Vagina (tissue), 2 donors: ENCODE data around the gene MAD1L1.
"Not testable (repeated sequence)": the region's sequence is repeated elsewhere in the genome, so short reads cannot be mapped to it uniquely, and the experiment has no call there.

ENCODE experiments used
- POLR2A ChIP-seq, 2 donors: fragments of 450-650 bp; IDR thresholded peaks; one replicate each; pipeline ENCODE4 v1.6.1; 2017; ENCODE audit warnings: antibody characterized with exemption in 2 of 2, mild to moderate bottlenecking in 2 of 2, moderate library complexity in 2 of 2
- POLR2AphosphoS5 ChIP-seq, 2 donors: sonication (generic); formaldehyde crosslinking; IDR thresholded peaks; one replicate each; pipeline ENCODE4 v1.9.0; 2017; ENCODE audit warnings: antibody characterized with exemption in 2 of 2, mild to moderate bottlenecking in 2 of 2, low read depth in 1 of 2; ENCODE audit not compliant: insufficient read depth in 1 of 2
- TF ChIP-seq, protein P1 (sequence below), 3 experiments: fragments of 450-650 bp in 2 of 3; fragments of 200-600 bp in 1 of 3; sonication (generic) in 1 of 3; IDR thresholded peaks; one replicate each; pipeline ENCODE4 v1.5.1; 2017 to 2019; ENCODE audit warnings: antibody characterized with exemption in 3 of 3, mild to moderate bottlenecking in 2 of 3, moderate library complexity in 2 of 3

DNA sequence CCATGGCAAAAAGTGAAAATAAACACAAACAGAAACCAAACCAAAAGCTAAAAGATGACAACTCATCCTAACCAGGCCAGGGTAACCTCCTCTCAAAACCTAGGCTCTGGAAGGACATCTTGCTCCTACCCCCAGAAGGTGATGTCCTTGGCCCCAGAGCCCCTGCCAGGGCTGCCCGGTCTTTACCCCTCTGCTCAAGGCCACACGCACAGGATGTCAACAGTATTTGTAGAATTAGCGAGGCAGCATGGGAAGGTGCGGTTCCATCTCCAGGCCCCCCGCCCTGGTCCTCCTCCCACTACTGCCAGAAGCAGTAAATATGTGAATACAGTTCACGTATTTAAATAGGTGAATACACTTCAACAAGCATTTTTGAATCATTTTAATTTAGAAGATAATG lies 356.1 kb downstream of the MAD1L1 start:
- TF ChIP-seq POLR2AphosphoS5 (IDR thresholded peaks at IDR 0.05; ENCODE audit: insufficient read depth in 1 of 2, low read depth in 1 of 2); POLR2A (IDR thresholded peaks at IDR 0.05): not testable (repeated sequence)
- TF ChIP-seq, protein P1, sequence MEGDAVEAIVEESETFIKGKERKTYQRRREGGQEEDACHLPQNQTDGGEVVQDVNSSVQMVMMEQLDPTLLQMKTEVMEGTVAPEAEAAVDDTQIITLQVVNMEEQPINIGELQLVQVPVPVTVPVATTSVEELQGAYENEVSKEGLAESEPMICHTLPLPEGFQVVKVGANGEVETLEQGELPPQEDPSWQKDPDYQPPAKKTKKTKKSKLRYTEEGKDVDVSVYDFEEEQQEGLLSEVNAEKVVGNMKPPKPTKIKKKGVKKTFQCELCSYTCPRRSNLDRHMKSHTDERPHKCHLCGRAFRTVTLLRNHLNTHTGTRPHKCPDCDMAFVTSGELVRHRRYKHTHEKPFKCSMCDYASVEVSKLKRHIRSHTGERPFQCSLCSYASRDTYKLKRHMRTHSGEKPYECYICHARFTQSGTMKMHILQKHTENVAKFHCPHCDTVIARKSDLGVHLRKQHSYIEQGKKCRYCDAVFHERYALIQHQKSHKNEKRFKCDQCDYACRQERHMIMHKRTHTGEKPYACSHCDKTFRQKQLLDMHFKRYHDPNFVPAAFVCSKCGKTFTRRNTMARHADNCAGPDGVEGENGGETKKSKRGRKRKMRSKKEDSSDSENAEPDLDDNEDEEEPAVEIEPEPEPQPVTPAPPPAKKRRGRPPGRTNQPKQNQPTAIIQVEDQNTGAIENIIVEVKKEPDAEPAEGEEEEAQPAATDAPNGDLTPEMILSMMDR (IDR thresholded peaks at IDR 0.05): not testable (repeated sequence)
